Breast epithelium (tissue), 3 donors: Measurements from ENCODE around the gene ADAMTS4.

Experiments
- POLR2A ChIP-seq: fragments of 450-650 bp; IDR thresholded peaks from one replicate; pipeline ENCODE4 v1.6.1; 2016; ENCODE audit warnings: antibody characterized with exemption, mild to moderate bottlenecking, moderate library complexity
- TF ChIP-seq, protein P1 (sequence below), 3 donors: fragments of 450-650 bp; IDR thresholded peaks; one replicate each; pipeline ENCODE4 v1.5.1; 2016 to 2017; ENCODE audit warnings: antibody characterized with exemption in 3 of 3, mild to moderate bottlenecking in 3 of 3, moderate library complexity in 3 of 3

GRCh38 chr1:161187311-161187710, 11.5 kb downstream of the ADAMTS4 start:
- no peak for TF ChIP-seq POLR2A
- TF ChIP-seq, protein P1, sequence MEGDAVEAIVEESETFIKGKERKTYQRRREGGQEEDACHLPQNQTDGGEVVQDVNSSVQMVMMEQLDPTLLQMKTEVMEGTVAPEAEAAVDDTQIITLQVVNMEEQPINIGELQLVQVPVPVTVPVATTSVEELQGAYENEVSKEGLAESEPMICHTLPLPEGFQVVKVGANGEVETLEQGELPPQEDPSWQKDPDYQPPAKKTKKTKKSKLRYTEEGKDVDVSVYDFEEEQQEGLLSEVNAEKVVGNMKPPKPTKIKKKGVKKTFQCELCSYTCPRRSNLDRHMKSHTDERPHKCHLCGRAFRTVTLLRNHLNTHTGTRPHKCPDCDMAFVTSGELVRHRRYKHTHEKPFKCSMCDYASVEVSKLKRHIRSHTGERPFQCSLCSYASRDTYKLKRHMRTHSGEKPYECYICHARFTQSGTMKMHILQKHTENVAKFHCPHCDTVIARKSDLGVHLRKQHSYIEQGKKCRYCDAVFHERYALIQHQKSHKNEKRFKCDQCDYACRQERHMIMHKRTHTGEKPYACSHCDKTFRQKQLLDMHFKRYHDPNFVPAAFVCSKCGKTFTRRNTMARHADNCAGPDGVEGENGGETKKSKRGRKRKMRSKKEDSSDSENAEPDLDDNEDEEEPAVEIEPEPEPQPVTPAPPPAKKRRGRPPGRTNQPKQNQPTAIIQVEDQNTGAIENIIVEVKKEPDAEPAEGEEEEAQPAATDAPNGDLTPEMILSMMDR (IDR thresholded peaks at IDR 0.05): no peak
